Measurements from ENCODE around the gene CAMLG. TPM values are rescaled to one million over a fixed set of nuclear protein-coding genes. Genes with fewer than 3 reads are reported as not detected.
"Not testable (repeated sequence)": the region's sequence is repeated elsewhere in the genome, so short reads cannot be mapped to it uniquely, and the experiment has no call there.

Gene CAMLG
- total RNA-seq, 1 donor from 2014 or later, result 29.1 TPM

DNA sequence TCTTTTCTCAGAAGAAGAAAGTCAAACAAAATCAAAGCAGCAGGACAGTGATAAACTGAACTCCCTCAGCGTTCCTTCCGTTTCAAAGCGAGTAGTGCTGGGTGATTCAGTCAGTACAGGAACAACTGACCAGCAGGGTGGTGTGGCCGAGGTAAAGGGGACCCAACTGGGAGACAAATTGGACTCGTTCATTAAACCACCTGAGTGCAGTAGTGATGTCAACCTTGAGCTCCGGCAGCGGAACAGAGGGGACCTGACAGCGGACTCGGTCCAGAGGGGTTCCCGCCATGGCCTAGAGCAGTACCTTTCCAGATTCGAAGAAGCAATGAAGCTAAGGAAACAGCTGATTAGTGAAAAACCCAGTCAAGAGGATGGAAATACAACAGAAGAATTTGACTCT is 2.7 kb downstream of the CAMLG start:
- Mint-ChIP-seq H3K4me1 (ENCODE audit: low read depth) (peaks cover 14% of the 10 kb centered on the region), H3K4me3 (ENCODE audit: low read depth) (no peak overlapping the region), H3K36me3 (ENCODE audit: low read depth) (peaks cover 14% of the 10 kb centered on the region), H3K27ac (no peak overlapping the region), H3K27me3 (ENCODE audit: low read depth) (no peaks in the 10 kb centered on the region), H3K9me3 (no peaks in the 10 kb centered on the region)
- intact Hi-C loops (cut with micrococcal nuclease), result no loop called here
- no peak for DNase-seq (ENCODE audit: low spot score)

DNA sequence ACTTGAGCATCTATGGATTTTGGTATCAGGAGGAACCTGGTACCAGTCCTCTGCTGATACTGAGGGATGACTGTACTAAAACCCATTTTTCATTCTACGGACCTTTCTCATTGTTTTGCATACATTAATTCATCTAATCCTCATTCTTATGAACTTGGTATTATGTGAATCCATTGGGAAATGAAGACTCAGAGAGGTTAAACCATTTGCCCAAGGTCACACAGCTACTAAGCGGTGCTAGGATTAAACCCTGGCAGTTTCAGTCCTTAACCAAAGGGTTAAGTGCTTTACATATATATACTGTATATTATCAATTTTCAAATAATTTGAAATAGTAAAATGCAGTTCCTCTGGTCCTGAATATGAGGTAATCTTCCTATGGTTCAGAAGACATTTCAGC is 3.8 kb downstream of the CAMLG start:
- intact Hi-C loops (cut with micrococcal nuclease), result no loop called here
- Mint-ChIP-seq H3K4me3 (ENCODE audit: low read depth) (no peak overlapping the region), H3K9me3 (no peaks in the 10 kb centered on the region), H3K36me3 (ENCODE audit: low read depth) (peaks cover 14% of the 10 kb centered on the region), H3K4me1 (ENCODE audit: low read depth) (peaks cover 14% of the 10 kb centered on the region), H3K27me3 (ENCODE audit: low read depth) (no peaks in the 10 kb centered on the region), H3K27ac (no peak overlapping the region)
- no peak for DNase-seq (ENCODE audit: low spot score)

DNA sequence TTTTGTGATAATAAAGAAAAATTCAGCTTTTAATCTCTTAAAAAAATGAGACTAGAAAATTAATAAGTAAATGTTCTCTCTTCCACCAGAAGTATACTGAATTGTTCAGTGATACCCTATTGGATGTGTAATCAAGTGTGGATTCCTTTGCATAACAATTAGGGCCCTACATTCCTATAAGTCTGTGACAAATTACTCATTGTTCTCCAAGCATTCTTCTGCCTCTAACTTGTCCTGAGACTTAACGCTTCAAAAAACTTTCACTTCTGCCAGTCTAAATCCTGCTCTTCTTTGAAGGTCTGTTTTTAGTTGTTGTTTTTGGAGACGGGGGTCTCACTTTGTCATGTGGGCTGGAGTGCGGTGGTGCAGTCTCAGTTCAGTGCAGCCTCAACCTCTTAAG is 11.1 kb downstream of the CAMLG start:
- intact Hi-C loops (cut with micrococcal nuclease), result no loop called here
- Mint-ChIP-seq H3K9me3 (no peaks in the 10 kb centered on the region), H3K4me1 (ENCODE audit: low read depth) (no peaks in the 10 kb centered on the region), H3K27ac (no peak overlapping the region), H3K27me3 (ENCODE audit: low read depth) (no peaks in the 10 kb centered on the region), H3K36me3 (ENCODE audit: low read depth) (peaks cover 9% of the 10 kb centered on the region), H3K4me3 (ENCODE audit: low read depth) (no peak overlapping the region)
- DNase-seq (ENCODE audit: low spot score), result no peak

DNA sequence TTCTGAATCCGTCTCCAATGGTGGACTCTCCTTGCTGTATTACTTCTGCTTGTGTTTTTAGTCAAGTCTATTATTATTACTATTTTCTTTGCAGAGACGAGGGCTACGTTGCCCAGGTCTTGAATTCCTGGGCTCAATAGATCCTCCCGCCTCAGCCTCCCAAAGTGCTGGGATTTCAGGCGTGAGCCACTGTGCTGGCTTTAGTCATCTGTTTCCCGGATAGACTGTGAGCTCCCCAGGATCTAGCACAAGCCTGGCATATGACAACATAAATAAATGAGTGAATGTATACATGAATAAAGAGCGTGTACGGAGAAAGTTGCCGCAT is 19.8 kb downstream of the CAMLG start:
- Mint-ChIP-seq H3K27me3 (ENCODE audit: low read depth) (no peaks in the 10 kb centered on the region), H3K4me1 (ENCODE audit: low read depth) (peaks cover 24% of the 10 kb centered on the region), H3K4me3 (ENCODE audit: low read depth) (peak overlapping the region; percentile 100), H3K27ac (peak overlapping the region; percentile 97), H3K9me3 (no peaks in the 10 kb centered on the region), H3K36me3 (ENCODE audit: low read depth) (peaks cover 6% of the 10 kb centered on the region)
- no peak for DNase-seq (ENCODE audit: low spot score)
- intact Hi-C loops (cut with micrococcal nuclease), result loop anchor here (1.0 to 5.0 kb wide), 5 partner anchors 20 to 581 kb away; partner anchors contain the start of genes CAMLG, CDKN2AIPNL, PCBD2 and SKP1

DNA sequence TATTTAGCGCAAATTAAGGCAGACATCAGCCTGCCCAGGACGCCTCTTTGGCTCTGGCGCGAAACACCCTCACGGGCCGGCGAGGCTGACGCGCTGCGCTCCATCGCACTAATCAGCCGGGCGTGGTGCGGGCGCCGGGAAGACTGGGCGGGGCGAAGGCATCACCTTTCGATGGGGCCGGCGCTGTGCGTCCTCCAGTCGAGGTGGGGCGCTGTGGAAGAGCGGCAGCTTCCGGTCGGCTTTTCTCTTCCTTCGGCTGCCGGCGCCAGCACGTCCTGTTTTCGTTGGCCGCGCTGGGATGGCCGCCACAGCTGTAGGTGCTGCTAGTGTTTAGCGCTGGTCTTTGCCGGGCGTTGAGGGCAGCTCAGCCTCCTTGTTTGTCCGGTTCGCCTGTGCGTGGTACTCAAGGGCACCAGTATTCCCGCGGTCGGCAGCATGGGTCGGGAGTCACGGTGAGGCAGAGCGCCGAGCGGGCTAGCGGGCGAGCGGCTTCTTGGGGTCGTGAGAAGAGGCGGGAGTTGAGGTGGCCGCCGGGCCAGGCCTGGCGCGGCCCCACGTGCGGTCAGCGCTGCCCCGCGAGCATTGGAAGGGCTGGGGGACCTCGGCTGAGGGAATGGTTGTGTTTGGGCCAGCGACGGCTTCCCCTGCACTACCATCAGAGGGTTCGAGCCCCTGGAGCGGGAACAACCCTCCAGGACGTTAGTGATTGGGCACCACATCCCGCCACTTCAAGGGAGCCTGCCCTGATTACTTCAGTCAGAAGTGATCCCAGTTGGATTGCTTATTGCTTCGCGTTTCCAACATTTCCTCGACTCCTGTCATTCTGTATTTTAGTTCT is 20.4 kb downstream of the CAMLG start, which contains the start of gene DDX46:
Gene DDX46 (plus strand): TSS at position 276 of the 838 bp plus-strand sequence. CDS start 160 bp downstream, at position 436.
- H3K4me3 Mint-ChIP-seq (ENCODE audit: low read depth), result peak within 1 kb of the TSS; percentile 100
- peak; percentile 94 for DNase-seq (ENCODE audit: low spot score)
- peaks cover 8% of the 10 kb centered on the region for H3K36me3 Mint-ChIP-seq (ENCODE audit: low read depth)
- intact Hi-C loops (cut with micrococcal nuclease), result loop anchor here (1.0 to 5.0 kb wide), 5 partner anchors 20 to 581 kb away; partner anchors contain the start of genes CAMLG, CDKN2AIPNL, PCBD2 and SKP1
- H3K27me3 Mint-ChIP-seq (ENCODE audit: low read depth), result no peaks in the 10 kb centered on the region
- H3K9me3 Mint-ChIP-seq, result no peaks in the 10 kb centered on the region
- peaks cover 24% of the 10 kb centered on the region for H3K4me1 Mint-ChIP-seq (ENCODE audit: low read depth)
- H3K27ac Mint-ChIP-seq, result peak within 1 kb of the TSS; percentile 97

DNA sequence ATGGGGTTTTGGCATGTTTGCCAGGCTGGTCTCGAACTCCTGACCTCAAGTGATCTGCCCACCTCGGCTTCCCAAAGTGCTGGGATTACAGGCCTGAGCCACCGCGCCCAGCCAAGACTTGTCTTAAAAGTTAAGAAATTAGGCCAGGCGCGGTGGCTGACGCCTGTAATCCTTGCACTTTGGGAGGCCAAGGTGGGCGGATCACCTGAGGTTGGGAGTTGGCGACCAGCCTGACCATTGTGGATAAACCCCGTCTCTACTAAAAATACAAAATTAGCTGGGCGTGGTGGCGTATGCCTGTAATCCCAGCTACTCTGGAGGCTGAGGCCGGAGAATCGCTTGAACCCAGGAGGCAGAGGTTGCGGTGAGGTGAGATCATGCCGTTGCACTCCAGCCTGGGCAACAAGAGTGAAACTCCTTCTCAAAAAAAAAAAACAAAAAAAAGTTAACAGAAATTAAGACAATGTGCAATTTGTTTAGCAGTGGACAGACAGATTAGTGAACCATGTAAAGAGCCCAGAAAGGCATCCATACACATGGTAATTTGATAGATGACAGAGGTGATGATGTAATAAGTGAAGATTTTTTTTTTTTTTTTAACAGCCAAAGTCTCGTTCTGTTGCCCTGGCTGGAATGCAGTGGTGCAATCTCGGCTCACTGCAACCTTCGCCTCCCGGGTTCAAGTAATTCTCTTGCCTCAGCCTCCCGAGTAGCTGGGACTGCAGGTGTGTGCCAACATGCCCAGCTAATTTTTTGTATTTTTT is 29.4 kb downstream of the CAMLG start:
- H3K9me3 Mint-ChIP-seq; H3K27me3 Mint-ChIP-seq (ENCODE audit: low read depth); H3K27ac Mint-ChIP-seq; H3K4me1 Mint-ChIP-seq (ENCODE audit: low read depth); DNase-seq (ENCODE audit: low spot score); intact Hi-C loops (cut with micrococcal nuclease); H3K4me3 Mint-ChIP-seq (ENCODE audit: low read depth): not testable (repeated sequence)
- H3K36me3 Mint-ChIP-seq (ENCODE audit: low read depth), result peaks cover 54% of the 10 kb centered on the region

DNA sequence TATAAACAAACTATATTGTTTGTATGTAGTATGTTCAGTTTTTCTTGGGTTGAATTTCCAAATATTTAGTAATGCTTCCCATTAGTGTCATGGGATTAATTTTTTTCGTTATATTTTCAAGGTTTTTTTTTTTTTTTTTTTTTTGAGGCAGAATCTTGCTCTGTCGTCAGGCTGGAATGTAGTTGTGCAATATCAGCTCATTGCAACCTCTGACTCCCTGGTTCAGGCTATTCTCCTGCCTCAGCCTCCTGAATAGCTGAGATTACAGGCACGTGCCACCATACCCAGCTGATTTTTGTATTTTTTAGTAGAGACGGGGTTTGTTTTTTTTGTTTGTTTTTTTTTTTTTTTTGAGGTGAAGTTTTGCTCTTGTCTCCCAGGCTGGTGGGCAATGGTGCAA is 30.9 kb downstream of the CAMLG start:
- no peaks in the 10 kb centered on the region for H3K9me3 Mint-ChIP-seq
- intact Hi-C loops (cut with micrococcal nuclease), result no loop called here
- H3K27ac Mint-ChIP-seq, result no peak overlapping the region
- no peaks in the 10 kb centered on the region for H3K27me3 Mint-ChIP-seq (ENCODE audit: low read depth)
- no peak overlapping the region for H3K4me3 Mint-ChIP-seq (ENCODE audit: low read depth)
- peaks cover 62% of the 10 kb centered on the region for H3K36me3 Mint-ChIP-seq (ENCODE audit: low read depth)
- DNase-seq (ENCODE audit: low spot score), result no peak
- H3K4me1 Mint-ChIP-seq (ENCODE audit: low read depth), result no peaks in the 10 kb centered on the region

DNA sequence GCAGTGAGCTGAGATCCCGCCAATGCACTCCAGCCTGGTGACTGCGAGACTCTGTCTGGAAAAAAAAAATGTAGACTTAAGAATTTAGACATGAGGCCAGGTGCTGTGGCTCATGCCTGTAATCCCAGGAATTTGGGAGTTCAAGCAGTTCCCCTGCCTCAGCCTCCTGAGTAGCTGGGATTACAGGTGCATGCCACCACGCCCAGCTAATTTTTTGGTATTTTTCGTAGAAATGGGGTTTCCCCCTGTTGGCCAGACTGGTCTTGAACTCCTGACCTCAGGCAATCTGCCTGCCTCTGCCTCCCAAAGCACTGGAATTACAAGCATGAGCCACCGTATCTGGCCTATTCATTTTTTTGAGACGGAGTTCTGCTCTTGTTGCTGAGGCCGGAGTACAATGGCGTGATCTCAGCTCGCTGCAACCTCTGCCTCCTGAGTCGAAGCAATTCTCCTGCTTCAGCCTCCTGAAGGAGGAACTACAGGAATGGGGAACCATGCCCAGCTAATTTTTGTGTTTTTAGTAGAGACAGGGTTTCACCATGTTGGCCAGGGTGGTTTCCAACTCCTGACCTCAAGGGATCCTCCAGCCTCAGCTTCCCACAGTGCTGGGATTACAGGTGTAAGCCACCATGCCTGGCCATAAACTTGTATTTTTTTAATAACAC is 34.2 kb downstream of the CAMLG start:
- DNase-seq (ENCODE audit: low spot score), result no peak
- no peaks in the 10 kb centered on the region for H3K9me3 Mint-ChIP-seq
- peaks cover 70% of the 10 kb centered on the region for H3K36me3 Mint-ChIP-seq (ENCODE audit: low read depth)
- H3K4me1 Mint-ChIP-seq (ENCODE audit: low read depth), result no peaks in the 10 kb centered on the region
- no peak overlapping the region for H3K4me3 Mint-ChIP-seq (ENCODE audit: low read depth)
- intact Hi-C loops (cut with micrococcal nuclease), result no loop called here
- no peaks in the 10 kb centered on the region for H3K27me3 Mint-ChIP-seq (ENCODE audit: low read depth)
- no peak overlapping the region for H3K27ac Mint-ChIP-seq

DNA sequence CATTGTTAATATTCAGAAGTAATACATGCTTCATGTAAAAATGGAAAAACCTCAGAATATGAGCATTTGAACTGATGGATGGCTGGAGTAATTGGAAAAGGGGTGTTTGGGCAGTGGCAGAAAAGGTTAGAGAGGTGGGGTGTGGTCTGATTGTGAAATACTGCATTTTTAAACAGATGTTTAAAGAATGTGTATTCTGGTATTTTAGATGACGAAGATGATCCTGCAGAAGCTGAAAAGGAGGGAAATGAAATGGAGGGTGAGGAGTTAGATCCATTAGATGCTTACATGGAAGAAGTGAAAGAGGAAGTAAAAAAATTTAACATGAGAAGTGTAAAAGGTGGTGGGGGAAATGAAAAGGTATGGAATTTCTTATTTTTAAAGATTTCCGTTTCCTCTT is 39.0 kb downstream of the CAMLG start:
- Mint-ChIP-seq H3K36me3 (ENCODE audit: low read depth) (peaks cover 66% of the 10 kb centered on the region), H3K9me3 (no peaks in the 10 kb centered on the region), H3K27me3 (ENCODE audit: low read depth) (no peaks in the 10 kb centered on the region), H3K4me3 (ENCODE audit: low read depth) (no peak overlapping the region), H3K4me1 (ENCODE audit: low read depth) (no peaks in the 10 kb centered on the region), H3K27ac (peak overlapping the region; percentile 2)
- no peak for DNase-seq (ENCODE audit: low spot score)
- intact Hi-C loops (cut with micrococcal nuclease), result no loop called here

DNA sequence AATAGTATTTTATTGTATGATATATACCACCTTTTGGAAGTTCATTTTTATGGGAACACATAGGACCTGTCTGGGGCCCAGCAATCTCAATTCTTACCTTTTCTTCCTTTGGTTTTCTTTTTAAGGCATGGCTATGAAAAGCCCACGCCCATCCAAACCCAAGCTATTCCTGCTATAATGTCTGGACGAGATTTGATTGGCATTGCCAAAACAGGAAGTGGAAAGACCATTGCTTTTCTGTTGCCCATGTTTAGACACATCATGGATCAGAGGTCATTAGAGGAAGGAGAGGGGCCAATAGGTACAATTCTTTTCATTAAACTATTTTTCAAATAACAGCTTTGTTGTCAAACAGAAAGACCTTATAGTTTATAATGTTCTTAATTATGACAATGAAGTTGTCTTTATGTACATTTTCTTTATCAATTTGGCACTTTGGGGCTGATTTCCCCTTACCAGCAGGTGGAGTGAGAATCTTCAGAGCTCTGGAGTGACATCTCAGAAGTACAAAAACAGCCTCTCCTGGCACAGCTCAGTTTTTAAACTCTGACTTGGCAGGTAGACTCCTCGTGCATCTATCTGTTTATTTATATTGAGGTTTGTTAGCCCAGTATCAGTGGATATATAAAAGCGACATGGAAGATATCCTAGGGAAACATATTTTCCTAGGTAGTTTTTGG is 46.0 kb downstream of the CAMLG start:
- Mint-ChIP-seq H3K9me3 (no peaks in the 10 kb centered on the region), H3K4me1 (ENCODE audit: low read depth) (no peaks in the 10 kb centered on the region), H3K4me3 (ENCODE audit: low read depth) (no peak overlapping the region), H3K36me3 (ENCODE audit: low read depth) (peaks cover 73% of the 10 kb centered on the region), H3K27ac (no peak overlapping the region), H3K27me3 (ENCODE audit: low read depth) (no peaks in the 10 kb centered on the region)
- intact Hi-C loops (cut with micrococcal nuclease), result no loop called here
- no peak for DNase-seq (ENCODE audit: low spot score)

DNA sequence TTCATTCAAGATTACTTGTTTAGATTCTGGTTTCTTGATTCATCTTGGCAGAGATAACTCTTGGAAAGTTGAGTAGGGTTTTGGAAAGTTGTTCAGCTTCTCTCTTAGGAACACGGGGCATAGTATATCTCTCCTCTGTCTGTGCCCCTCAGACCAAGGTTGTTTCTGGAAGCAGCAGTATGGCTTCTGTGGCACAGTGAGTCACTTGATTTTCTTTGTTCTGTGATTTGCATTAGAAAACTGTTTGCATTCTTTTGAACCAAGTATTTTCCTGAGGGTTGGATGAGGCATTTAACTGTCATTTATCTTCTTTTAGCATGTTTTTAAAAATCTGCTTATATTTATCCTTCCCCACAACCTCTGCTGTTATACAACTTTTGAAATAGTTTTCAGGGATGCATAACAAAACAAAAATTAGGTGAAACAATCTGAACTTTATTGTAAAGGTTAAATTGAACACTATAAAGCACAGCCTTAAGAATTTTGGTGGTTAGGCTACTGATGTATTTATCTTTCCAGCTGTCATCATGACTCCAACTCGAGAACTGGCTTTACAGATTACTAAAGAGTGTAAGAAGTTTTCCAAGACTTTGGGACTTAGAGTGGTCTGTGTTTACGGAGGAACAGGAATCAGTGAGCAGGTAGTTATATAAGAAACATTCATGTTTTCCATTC is 46.7 kb downstream of the CAMLG start:
- Mint-ChIP-seq H3K9me3 (no peaks in the 10 kb centered on the region), H3K27me3 (ENCODE audit: low read depth) (no peaks in the 10 kb centered on the region), H3K36me3 (ENCODE audit: low read depth) (peaks cover 74% of the 10 kb centered on the region), H3K4me3 (ENCODE audit: low read depth) (no peak overlapping the region), H3K4me1 (ENCODE audit: low read depth) (no peaks in the 10 kb centered on the region), H3K27ac (no peak overlapping the region)
- intact Hi-C loops (cut with micrococcal nuclease), result no loop called here
- DNase-seq (ENCODE audit: low spot score), result no peak

DNA sequence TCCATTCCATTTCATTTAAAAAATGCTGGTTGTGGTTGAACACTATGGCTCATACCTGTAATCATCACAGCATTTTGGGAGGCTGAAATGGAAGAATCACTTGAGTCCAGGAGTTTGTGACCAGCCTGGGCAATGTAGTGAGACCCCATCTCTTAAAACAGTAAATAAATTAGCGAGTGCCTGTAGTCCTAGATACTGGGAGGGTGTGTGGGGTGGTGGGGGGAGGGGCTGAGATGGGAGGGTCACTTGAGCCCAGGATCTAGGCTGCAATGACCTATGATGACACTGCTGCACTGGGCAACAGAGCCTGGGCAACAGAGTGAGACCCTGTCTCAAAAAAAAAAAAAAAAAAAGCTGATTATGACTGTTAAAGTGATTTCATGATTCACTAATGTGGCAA is 49.3 kb downstream of the CAMLG start:
- Mint-ChIP-seq H3K36me3 (ENCODE audit: low read depth) (peaks cover 83% of the 10 kb centered on the region), H3K27ac (no peak overlapping the region), H3K27me3 (ENCODE audit: low read depth) (no peaks in the 10 kb centered on the region)

More for the DNA sequence above, 49.3 kb downstream of the CAMLG start:
- Mint-ChIP-seq H3K4me1 (ENCODE audit: low read depth) (no peaks in the 10 kb centered on the region), H3K4me3 (ENCODE audit: low read depth) (no peak overlapping the region), H3K9me3 (no peaks in the 10 kb centered on the region)
- intact Hi-C loops (cut with micrococcal nuclease), result no loop called here
- DNase-seq (ENCODE audit: low spot score), result no peak

Data from activated T-helper 2 cell treated with anti-CD3 and anti-CD28 coated beads, Interferon-gamma antibody, Interleukin-2, Interleukin-4, amounts not matched to agents 10 μg/mL and 5 μg/mL and 100 μg/mL, durations not matched to agents 14 hours and 24 hours and 36 hours (primary cell).